K562 (cell line): ENCODE measurements around the gene CDC45. TPM values are rescaled to one million over a fixed set of nuclear protein-coding genes. Genes with fewer than 3 reads are reported as not detected.
A peak's percentile ranks its signal among the peaks of the same experiment; 100 is the strongest.

Source experiments
- ARID3B ChIP-seq: fragments of 250-450 bp; sonication (Bioruptor Pico); IDR thresholded peaks from 2 replicates; pipeline ENCODE4 v1.4.0; 2020; ENCODE audit warnings: borderline replicate concordance
- CC2D1A ChIP-seq: fragments of 450-650 bp; IDR thresholded peaks from 2 replicates; pipeline ENCODE4 v1.6.1; 2017; ENCODE audit warnings: mild to moderate bottlenecking
- ELK1 ChIP-seq: sonication (generic); formaldehyde crosslinking; IDR thresholded peaks from 2 replicates; pipeline ENCODE4 v1.8.1; 2022; ENCODE audit warnings: missing genetic modification reagents
- FUS ChIP-seq: fragments of 200-400 bp; formaldehyde crosslinking; optimal IDR thresholded peaks from 2 replicates; pipeline ENCODE3; 2017; ENCODE audit warnings: low read depth, low read length
- GABPB1 ChIP-seq: sonication (generic); formaldehyde crosslinking; IDR thresholded peaks from 2 replicates; pipeline ENCODE4 v1.8.0; 2022; ENCODE audit warnings: mild to moderate bottlenecking, missing genetic modification reagents
- HDAC6 ChIP-seq: IDR thresholded peaks from 2 replicates; pipeline ENCODE4 v1.6.1; 2012; ENCODE audit warnings: low read depth, mild to moderate bottlenecking, control low read depth, inconsistent platforms, low read length, moderate library complexity
- RAD21 ChIP-seq, 2 experiments: fragments of 250-450 bp in 1 of 2; fragments of 450-650 bp in 1 of 2; sonication (Bioruptor Pico) in 1 of 2; formaldehyde crosslinking in 1 of 2; IDR thresholded peaks in 1 of 2; conservative IDR thresholded peaks in 1 of 2; 2 replicates each; pipeline versions ENCODE4 v1.4.0 to v1.8.0; 2020 to 2022; ENCODE audit warnings: mild to moderate bottlenecking in 2 of 2, moderate library complexity in 1 of 2
- SLC30A9 ChIP-seq: fragments of 250-450 bp; sonication (Bioruptor Pico); IDR thresholded peaks from 2 replicates; pipeline ENCODE4 v1.8.0; 2022; ENCODE audit warnings: mild to moderate bottlenecking, moderate library complexity
- SP1 ChIP-seq: sonication (generic); formaldehyde crosslinking; IDR thresholded peaks from 2 replicates; pipeline ENCODE4 v1.8.1; 2022; ENCODE audit warnings: mild to moderate bottlenecking, missing genetic modification reagents
- ZNF668 ChIP-seq: fragments of 250-450 bp; sonication (Bioruptor Pico); IDR thresholded peaks from 2 replicates; pipeline ENCODE4 v1.8.0; 2022; ENCODE audit warnings: mild to moderate bottlenecking, inconsistent platforms
- polyA plus RNA-seq, 8 experiments: library from polyadenylated mRNA; depleted of rRNA in 4 of 8; stranded (reverse) in 5 of 8; unstranded in 3 of 8; fragments of >200 nt; fragmentation: Nextera tagmentation in 2 of 8; fragmentation: Illumina TruSeq in 1 of 8; extraction: Ambion mirVana in 2 of 8; extraction: Trizol in 1 of 8; gene quantifications; 2 replicates each; pipeline versions ENCODE4 v1.2.1 to v1.2.3, GENCODE V29; 2011 to 2014; ENCODE audit warnings: inconsistent platforms in 1 of 8, missing spikeins in 1 of 8
- total RNA-seq, 7 experiments: library from RNA; depleted of rRNA in 6 of 7; stranded (reverse); fragments of >200 nt in 6 of 7; fragmentation: Illumina TruSeq in 2 of 7; extraction: Trizol in 2 of 7; gene quantifications; 2 replicates each; pipeline versions ENCODE4 v1.2.1 to v1.2.3, GENCODE V29; 2011 to 2021; ENCODE audit warnings: low replicate concordance in 1 of 7
- TF ChIP-seq, protein P1 (sequence below): IDR thresholded peaks from 2 replicates; pipeline ENCODE4 v1.6.1; 2011; ENCODE audit warnings: borderline replicate concordance, low read depth, mild to moderate bottlenecking, moderate library complexity, low read length; ENCODE audit not compliant: insufficient read depth, poor library complexity, severe bottlenecking
- TF ChIP-seq, protein P2 (sequence below): sonication (generic); formaldehyde crosslinking; IDR thresholded peaks from 2 replicates; pipeline ENCODE4 v1.8.0; 2022; ENCODE audit warnings: mild to moderate bottlenecking, missing genetic modification reagents
- TF ChIP-seq, protein P3 (sequence below): fragments of 250-450 bp; sonication (Bioruptor Pico); IDR thresholded peaks from 2 replicates; pipeline ENCODE4 v1.8.0; 2021; ENCODE audit warnings: moderate library complexity, mild to moderate bottlenecking, inconsistent platforms

Gene CDC45
- total and polyA plus RNA-seq, 9 of the 15 experiments (the other 6 are each of a cell fraction or from before 2014, with no cell fraction given), result 251 to 580 (median 410) TPM

DNA sequence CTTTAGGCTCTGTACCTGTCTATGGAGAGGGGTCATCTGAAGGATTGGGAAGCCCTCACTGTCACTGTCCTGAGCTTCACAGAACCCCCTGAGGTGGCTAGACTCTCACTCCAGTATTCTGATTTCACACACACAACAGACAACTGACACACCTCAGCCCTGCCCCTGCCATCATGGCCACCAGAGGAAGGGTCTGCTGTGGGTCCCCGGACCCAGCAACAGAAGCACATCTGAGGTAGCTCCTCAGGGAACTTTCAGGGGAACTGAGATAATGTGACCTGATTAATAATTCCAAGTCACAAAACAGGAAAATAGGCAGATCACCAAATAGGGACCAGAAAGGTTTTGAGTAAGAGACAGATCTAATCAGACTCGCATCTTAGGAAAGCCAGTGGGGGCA, 24.7 kb upstream of the CDC45 start (continued):
- TF ChIP-seq, protein P1, sequence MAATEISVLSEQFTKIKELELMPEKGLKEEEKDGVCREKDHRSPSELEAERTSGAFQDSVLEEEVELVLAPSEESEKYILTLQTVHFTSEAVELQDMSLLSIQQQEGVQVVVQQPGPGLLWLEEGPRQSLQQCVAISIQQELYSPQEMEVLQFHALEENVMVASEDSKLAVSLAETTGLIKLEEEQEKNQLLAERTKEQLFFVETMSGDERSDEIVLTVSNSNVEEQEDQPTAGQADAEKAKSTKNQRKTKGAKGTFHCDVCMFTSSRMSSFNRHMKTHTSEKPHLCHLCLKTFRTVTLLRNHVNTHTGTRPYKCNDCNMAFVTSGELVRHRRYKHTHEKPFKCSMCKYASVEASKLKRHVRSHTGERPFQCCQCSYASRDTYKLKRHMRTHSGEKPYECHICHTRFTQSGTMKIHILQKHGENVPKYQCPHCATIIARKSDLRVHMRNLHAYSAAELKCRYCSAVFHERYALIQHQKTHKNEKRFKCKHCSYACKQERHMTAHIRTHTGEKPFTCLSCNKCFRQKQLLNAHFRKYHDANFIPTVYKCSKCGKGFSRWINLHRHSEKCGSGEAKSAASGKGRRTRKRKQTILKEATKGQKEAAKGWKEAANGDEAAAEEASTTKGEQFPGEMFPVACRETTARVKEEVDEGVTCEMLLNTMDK, result no peak
- no peak for TF ChIP-seq CC2D1A
- no peak for TF ChIP-seq SP1
- TF ChIP-seq FUS, result no peak
- no peak for TF ChIP-seq SLC30A9 (CRISPR knock-in tag)
- TF ChIP-seq GABPB1 (CRISPR knock-in tag), result no peak
- TF ChIP-seq, protein P2, sequence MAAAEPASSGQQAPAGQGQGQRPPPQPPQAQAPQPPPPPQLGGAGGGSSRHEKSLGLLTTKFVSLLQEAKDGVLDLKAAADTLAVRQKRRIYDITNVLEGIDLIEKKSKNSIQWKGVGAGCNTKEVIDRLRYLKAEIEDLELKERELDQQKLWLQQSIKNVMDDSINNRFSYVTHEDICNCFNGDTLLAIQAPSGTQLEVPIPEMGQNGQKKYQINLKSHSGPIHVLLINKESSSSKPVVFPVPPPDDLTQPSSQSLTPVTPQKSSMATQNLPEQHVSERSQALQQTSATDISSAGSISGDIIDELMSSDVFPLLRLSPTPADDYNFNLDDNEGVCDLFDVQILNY (CRISPR knock-in tag), result no peak
- TF ChIP-seq RAD21 (CRISPR knock-in tag; conservative IDR thresholded peaks at IDR 0.05 in 1 of 2, IDR thresholded peaks at IDR 0.05 in 1 of 2), result no peak
- TF ChIP-seq, protein P3, sequence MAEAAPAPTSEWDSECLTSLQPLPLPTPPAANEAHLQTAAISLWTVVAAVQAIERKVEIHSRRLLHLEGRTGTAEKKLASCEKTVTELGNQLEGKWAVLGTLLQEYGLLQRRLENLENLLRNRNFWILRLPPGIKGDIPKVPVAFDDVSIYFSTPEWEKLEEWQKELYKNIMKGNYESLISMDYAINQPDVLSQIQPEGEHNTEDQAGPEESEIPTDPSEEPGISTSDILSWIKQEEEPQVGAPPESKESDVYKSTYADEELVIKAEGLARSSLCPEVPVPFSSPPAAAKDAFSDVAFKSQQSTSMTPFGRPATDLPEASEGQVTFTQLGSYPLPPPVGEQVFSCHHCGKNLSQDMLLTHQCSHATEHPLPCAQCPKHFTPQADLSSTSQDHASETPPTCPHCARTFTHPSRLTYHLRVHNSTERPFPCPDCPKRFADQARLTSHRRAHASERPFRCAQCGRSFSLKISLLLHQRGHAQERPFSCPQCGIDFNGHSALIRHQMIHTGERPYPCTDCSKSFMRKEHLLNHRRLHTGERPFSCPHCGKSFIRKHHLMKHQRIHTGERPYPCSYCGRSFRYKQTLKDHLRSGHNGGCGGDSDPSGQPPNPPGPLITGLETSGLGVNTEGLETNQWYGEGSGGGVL (CRISPR knock-in tag), result no peak
- 0 out of 2 replicates have a peak, but pooled peaks have one; percentile 2 for TF ChIP-seq HDAC6
- no peak for TF ChIP-seq ARID3B (CRISPR knock-in tag)
- TF ChIP-seq ZNF668 (CRISPR knock-in tag), result no peak
- TF ChIP-seq ELK1 (CRISPR knock-in tag), result no peak
